Measurements from ENCODE around the gene AHNAK. TPM values are rescaled to one million over a fixed set of nuclear protein-coding genes. Genes with fewer than 3 reads are reported as not detected.

The AHNAK gene
- total and polyA plus RNA-seq, 2 of the 8 experiments (the other 6 are each of a cell fraction or from before 2014, with no cell fraction given): 2.0 to 5.8 TPM

GRCh38 chr11:62505440-62506091 is 41.0 kb downstream of the AHNAK start:
- Histone ChIP-seq H2BK12ac (ENCODE audit: low read depth, low read length) (peak overlapping the region; percentile 86; the same call in 1 of the 2 replicates), H3K27ac (ENCODE audit: low read depth, low read length) (no peak overlapping the region), H3K4me2 (ENCODE audit: insufficient read depth in 1 of 2, low read depth in 2 of 2, low read length in 2 of 2) (peak overlapping the region; percentile 69 to 71), H3K4me3 (ENCODE audit: extremely low read depth in 1 of 4, insufficient read depth in 2 of 4, low read depth in 3 of 4, low read length in 4 of 4) (peak overlapping the region; percentile 22 to 53 (median 32); a peak in 6 of 8 replicates), H3K27me3 (replicated peaks in 1 of 4; ENCODE audit: control insufficient read depth in 3 of 4, extremely low read depth in 1 of 4, insufficient read depth in 3 of 4, low read length in 3 of 4) (peaks cover 0 to 13% (median 5%) of the 10 kb centered on the region in 4 experiments; a peak in 4 of 7 replicates), H4K8ac (ENCODE audit: extremely low read depth, insufficient read depth, low read length) (0 out of 2 replicates have a peak overlapping the region, but pooled peaks have one; percentile 7), H2AK5ac (ENCODE audit: low read depth, low read length) (no peak overlapping the region), H3K9ac (replicated peaks in 1 of 4; ENCODE audit: extremely low read depth in 1 of 4, low read depth in 3 of 4, low read length in 3 of 4) (peak overlapping the region in 1 of 4 experiments; percentile 35; a peak in 2 of 7 replicates), H3K79me2 (ENCODE audit: control insufficient read depth in 1 of 2, insufficient read depth in 2 of 2, low read length in 2 of 2) (no peaks in the 10 kb centered on the region), H3K23me2 (ENCODE audit: low read depth, low read length) (peaks cover 6% of the 10 kb centered on the region), H3K79me1 (ENCODE audit: low read depth, low read length) (no peaks in the 10 kb centered on the region), H2BK120ac (replicated peaks; ENCODE audit: low read depth, low read length) (no peak overlapping the region), H3K23ac (ENCODE audit: insufficient read length) (no peak overlapping the region), H2BK5ac (ENCODE audit: low read depth, low read length) (no peak overlapping the region; the same call in 1 of the 2 replicates), H3K9me3 (ENCODE audit: insufficient read depth in 2 of 2, low read depth in 1 of 2, low read length in 1 of 2) (no peaks in the 10 kb centered on the region), H2AFZ (ENCODE audit: low read length) (peak overlapping the region; percentile 88; the same call in 1 of the 2 replicates), H4K20me1 (replicated peaks in 1 of 2; ENCODE audit: control insufficient read depth in 1 of 2, insufficient read depth in 2 of 2, low read length in 2 of 2) (no peaks in the 10 kb centered on the region), H2BK15ac (ENCODE audit: low read length) (no peak overlapping the region), H3K4ac (replicated peaks; ENCODE audit: insufficient read length, low read depth, low read length) (no peak overlapping the region), H4K5ac (ENCODE audit: insufficient read length, low read depth, low read length) (no peak overlapping the region), H3K14ac (ENCODE audit: insufficient read length) (no peak overlapping the region), H3K36me3 (ENCODE audit: control insufficient read depth in 2 of 4, insufficient read depth in 4 of 4, low read length in 3 of 4) (no peaks in the 10 kb centered on the region), H3K4me1 (replicated peaks in 1 of 4; ENCODE audit: control insufficient read depth in 3 of 4, insufficient read depth in 4 of 4, low read length in 3 of 4) (peaks cover 10 to 23% (median 18%) of the 10 kb centered on the region in 4 experiments), H2BK20ac (ENCODE audit: low read length) (no peak overlapping the region), H3K56ac (replicated peaks; ENCODE audit: insufficient read length, low read depth, low read length) (no peak overlapping the region), H4K91ac (replicated peaks; ENCODE audit: insufficient read length, low read length) (no peak overlapping the region), H3K18ac (ENCODE audit: extremely low read depth, low read length) (peak overlapping the region; percentile 79; the same call in 1 of the 2 replicates)
- POLR2A ChIA-PET (ENCODE audit: partially characterized antibody): interaction anchor here (0.6 to 2.1 kb wide), 7 partner anchors 35 to 515 kb away, joined by 3 to 9 read pairs (median 4); partner anchors contain the start of genes C11orf98 and CSKMT
- no peak for FAIRE-seq
- 11% methylated on average over 11 of the region's 30 CpGs; no CpG with 5 or more reads in 1 of the 2 experiments for whole genome bisulfite sequencing, 2 experiments (ENCODE audit: extremely low coverage in 1 of 2, insufficient coverage in 1 of 2, insufficient read length in 1 of 2, insufficient replicate concordance in 2 of 2, low coverage in 1 of 2, low lambda C conversion rate in 2 of 2, missing lambda C conversion rate in 1 of 2)
- DNase-seq (ENCODE audit: low read depth in 1 of 2, low spot score in 2 of 2): peak in 1 of 2 experiments; percentile 74
- CTCF ChIA-PET (ENCODE audit: partially characterized antibody): interaction anchor here (1.2 to 18.8 kb wide), 5 partner anchors 9 to 81 kb away, joined by 4 to 179 read pairs (median 17); no protein-coding TSS in a partner anchor
- TF ChIP-seq TAF1 (IDR thresholded peaks at IDR 0.05; ENCODE audit: low read depth, low read length): 0 out of 2 replicates have a peak, but pooled peaks have one; percentile 30
